Measurements from ENCODE around the gene ENTPD5.
A peak's percentile ranks its signal among the peaks of the same experiment; 100 is the strongest.

ENTPD5 gene, protein sequence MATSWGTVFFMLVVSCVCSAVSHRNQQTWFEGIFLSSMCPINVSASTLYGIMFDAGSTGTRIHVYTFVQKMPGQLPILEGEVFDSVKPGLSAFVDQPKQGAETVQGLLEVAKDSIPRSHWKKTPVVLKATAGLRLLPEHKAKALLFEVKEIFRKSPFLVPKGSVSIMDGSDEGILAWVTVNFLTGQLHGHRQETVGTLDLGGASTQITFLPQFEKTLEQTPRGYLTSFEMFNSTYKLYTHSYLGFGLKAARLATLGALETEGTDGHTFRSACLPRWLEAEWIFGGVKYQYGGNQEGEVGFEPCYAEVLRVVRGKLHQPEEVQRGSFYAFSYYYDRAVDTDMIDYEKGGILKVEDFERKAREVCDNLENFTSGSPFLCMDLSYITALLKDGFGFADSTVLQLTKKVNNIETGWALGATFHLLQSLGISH

GRCh38 chr14:74018586-74019407 is at the start of gene ENTPD5, which contains the start of gene BBOF1:
TSS of gene ENTPD5 (minus strand) at chr14:74019288. CDS start at chr14:73988102, 31,186 bp downstream.
TSS of gene BBOF1 (plus strand) at chr14:74019349. CDS start at chr14:74019479, 130 bp downstream.
- peak; percentile 88 for DNase-seq

DNA sequence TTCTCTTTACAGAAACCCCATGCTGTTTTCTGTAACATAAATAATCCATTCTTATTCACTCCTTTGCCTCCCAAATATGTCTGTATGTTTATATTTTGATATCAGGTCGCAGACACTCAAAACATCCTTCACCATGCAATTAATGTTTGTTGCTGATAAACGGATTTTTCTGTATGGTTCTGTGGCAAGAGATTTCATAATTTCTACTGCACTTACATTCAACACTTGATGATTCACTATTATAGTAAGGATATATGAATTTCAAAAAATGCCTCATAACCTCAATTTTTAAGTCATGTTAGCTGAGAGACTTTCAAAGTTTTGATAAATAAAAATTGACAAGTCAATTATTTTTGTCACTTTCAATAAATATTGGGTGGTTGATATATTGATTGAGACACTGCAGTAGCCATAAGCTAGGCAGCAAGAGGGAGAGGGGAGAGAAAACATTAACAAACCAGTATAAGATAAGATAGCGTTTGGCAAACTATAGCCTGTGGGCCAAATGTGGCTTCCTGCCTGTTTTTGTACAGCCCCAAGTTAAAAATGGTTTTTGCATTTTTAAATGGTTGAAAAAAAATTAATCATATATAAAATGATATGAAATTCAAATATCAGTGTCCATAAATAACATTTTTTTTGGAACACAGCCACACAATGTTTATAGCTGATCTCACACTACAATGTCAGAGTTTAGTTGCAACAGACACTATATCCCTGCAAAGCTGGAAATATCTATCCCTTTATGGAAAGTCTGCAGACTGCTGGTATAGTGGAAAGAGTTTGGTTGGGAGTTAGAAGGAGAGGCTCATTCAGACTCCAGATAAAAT is 46.9 kb upstream of the ENTPD5 start:
- DNase-seq, result no peak

- DNase-seq, result no peak
These were observed 45.8 kb upstream of the ENTPD5 start for GRCh38 chr14:74064883-74065282.

DNA sequence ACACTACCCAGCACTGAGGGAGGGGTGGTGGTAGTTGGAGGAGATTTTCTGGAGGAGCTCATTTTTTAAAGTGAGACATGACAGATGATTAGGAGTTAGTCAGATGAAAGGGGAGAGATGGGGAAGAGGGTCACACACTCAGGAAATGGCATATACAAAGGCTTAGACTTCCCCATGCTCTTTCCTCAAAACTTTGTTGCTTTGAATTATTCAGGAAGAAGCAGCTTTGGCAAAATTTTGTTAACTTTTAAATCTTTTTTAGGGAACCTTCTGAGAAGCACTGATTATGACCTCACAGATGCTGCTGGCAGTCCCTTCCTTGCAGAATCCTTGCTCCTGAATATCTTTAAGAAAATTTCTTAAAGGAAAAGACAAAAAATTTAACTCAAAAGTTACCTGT is 45.3 kb upstream of the ENTPD5 start:
- no peak for DNase-seq

DNA sequence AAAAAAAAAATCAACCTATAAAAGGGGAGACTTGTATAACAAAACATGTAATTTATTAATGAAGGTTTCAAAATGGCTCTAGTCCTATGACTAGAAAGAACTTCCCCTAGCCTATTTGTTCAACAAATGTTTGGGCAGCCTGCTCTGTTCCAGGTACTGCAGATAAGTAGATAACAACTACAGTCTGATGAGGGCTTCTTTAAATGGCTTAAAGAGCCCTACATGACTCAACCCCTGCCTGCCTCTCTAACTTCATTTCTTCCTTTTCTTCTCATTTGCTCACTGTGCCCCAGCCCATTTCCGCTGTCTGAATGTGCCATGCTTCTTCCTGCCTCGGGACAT is 43.7 kb upstream of the ENTPD5 start:
- no peak for DNase-seq

DNA sequence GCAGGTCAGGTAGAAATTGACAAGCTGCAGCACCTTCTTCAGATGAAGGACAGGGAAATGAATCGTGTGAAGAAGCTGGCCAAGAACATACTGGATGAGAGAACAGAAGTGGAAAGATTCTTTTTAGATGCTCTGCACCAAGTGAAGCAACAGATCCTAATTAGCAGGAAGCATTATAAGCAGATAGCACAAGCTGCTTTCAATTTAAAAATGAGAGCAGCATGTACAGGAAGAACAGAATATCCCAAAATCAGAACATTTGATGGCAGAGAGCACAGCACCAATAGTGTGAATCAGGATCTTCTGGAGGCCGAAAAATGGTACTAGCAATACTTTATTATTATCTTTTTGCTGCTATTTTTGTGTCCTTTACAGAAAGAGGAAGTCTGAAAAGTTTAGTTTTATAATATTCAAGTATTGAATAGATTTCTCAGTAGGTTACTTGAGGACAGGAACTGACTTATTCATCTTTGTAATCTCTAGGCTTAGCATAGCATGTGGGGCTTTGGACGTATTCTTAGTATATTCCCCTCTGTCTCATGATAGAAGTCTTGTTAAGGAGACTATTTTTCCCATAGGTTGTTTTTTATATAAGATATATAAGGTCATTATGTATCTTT is 30.9 kb upstream of the ENTPD5 start:
- DNase-seq, result no peak

- DNase-seq, result no peak
These were observed 29.2 kb upstream of the ENTPD5 start for GRCh38 chr14:74048281-74048680.

GRCh38 chr14:74045522-74045921 is 26.4 kb upstream of the ENTPD5 start:
- no peak for DNase-seq

DNA sequence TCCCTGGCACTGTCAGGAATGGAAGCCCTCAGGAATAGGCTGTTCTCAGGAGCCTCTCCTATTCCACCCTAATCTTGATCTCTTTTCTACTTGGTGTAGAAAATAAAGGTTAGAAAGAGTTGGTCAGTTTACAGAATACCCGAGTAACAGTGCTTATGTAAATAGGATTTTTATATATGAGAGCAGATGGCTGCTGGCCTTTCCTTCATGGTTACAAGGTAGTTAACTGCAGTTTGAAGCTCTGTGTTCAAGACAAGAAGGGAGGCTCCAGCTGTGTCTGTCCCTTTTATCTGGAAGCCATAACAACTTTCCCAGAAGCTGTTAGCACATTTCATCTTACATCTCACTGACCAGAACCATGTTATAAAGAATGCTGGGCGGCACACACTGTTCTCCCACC is 23.2 kb upstream of the ENTPD5 start:
- no peak for DNase-seq

DNA sequence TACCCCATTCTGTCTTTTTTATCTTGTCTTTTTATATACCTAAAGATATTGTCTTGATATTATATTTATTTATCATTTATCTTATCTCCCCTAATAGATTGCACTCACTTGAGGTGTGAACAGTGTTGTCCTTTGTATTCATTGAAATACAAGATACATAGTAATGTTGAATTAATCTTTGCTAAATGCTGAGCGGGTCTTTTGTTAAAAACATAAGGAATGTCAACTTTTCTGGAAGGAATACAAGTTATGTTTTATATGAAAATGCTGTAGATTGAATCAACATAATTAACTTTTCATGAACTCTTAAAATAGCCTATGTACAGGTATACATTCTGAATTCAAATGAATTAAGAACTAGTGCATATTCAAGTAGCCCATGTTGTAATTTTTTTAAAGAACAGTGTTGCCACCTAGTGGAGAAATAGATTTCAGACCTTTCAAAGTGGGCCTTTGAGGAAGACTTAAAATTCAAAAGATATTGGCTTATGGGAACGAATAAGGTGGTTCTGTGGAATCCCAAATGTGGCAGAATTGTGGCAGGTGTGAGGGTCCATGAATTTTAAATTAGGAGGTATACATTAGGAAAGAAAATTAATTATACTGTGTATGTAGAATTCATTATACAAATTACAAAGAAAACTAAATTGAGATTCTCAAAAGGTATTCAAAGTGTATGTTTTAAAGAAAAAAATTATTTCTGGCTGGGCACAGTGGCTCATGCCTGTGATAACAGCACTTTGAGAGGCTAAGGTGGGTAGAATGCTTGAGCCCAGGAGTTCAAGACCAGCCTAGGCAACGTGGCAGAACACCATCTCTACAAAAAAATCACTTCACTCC is 19.2 kb upstream of the ENTPD5 start:
- DNase-seq, result no peak

- DNase-seq, result no peak
These were observed 16.5 kb upstream of the ENTPD5 start for GRCh38 chr14:74035556-74035955.

GRCh38 chr14:74034572-74034971 is 15.5 kb upstream of the ENTPD5 start:
- DNase-seq, result no peak

GRCh38 chr14:74029136-74029535 is 10.0 kb upstream of the ENTPD5 start:
- no peak for DNase-seq

DNA sequence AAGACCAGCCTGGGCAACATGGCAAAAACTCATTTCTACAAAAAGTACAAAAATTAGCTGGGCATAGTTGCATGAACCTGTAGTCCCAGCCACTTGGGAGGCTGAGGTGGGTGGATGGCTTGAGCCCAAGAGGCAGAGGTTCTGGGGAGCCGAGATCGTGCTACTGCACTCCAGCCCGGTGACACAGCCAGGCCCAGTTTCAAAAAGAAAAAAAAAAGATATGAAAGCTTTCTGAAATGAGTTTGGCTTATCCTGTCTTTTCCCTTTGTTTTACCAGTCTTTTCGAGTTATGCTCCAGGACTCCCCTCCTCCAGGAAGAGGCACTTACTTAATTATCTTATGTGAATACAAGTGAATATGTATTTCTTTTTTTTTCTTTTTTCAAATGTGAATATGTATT is 3.3 kb upstream of the ENTPD5 start:
- DNase-seq, result no peak

DNA sequence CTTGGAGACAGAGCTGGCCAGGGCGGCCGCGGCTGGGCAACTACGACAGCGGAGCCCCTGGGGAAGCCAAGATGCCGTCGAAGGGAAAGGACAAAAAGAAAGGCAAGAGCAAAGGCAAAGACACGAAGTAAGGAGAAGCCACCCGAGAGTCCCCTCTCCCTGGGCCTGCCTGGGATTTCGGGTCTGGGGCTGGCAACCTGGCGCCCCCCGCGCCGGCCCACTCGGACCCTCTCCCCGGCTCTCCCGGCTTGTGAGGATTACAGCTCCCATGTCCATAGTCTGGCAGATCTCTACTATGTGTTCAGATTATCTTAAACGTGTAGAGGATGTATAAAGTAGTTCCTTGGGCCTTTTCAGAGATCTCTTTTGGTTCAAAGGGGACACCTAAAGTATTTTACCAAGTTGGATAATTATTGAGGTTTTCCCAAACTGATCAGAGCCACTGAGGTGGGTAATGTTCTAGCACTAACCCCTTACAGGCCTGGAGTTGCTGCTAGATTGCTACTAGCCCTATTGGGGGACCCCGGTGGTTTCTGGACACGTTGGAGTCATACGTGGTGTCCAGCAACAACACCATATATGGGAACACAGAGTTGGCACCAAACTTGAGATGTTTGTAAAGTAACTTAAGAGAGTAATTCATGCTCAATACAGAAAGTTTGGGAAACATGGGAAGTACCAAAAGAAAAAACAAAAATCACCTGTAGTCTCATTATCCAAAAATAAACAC is 485 bp upstream of the ENTPD5 start:
- DNase-seq, result no peak

DNA sequence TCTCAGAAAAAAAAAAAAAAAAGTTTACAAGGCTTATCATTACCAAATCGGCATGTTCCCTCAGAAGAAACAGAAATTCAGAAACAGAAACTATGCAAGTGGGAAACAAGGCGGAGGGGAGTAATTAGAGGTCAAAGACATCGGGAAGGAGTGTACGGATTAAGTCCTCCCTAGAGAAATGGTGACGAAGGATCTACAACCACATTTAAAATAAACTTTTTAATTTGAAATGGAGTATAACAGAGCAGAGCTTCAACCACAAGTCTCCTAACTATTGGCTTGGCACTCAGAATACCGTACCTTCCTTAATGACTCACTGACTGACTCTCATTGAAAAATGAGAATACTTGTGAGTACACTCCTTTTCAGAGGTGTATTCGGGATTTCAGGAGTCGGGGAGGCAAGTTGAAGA is 908 bp downstream of the ENTPD5 start:
- no peak for DNase-seq

GRCh38 chr14:74015963-74016362 is 3.1 kb downstream of the ENTPD5 start:
- DNase-seq, result no peak

- DNase-seq, result no peak
These were observed 3.9 kb downstream of the ENTPD5 start for GRCh38 chr14:74015176-74015575.

GRCh38 chr14:74014299-74014698 is 4.8 kb downstream of the ENTPD5 start:
- no peak for DNase-seq

DNA sequence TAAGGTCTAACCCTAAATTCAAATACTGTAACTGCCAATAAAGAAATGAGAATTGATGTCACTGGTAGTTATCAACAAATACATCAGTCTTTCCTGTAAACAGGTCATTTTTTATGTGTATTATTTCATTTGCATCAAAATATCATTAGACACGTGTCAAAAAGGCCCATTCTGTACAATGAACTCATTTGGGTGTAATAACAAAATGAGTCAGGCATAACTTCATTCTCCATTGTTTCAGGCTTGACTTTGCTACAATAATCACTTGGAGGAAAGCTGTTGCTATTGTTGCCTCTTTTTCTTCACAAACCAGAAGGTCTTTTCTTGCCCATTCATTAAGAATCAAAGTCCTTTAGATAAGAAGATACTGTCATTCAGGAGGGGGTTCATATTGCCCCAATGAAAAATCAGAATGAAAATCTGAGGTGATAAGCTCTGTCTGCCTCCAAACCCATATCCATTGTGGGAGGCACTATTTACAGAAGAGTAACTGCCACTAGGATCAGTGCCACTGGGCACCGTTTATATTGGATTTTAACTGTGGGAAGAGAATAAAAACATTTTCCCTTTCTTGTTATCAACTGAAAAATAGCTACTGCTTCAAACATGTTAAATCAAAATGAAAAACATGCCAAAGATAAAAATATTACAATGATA is 10.1 kb downstream of the ENTPD5 start:
- no peak for DNase-seq

Measured in activated CD4-positive, alpha-beta T cell treated with anti-CD3 and anti-CD28 coated beads for 48 hours (primary cell).